Embryonic facial prominence (tissue), 1 donor: ENCODE results near the gene ST7.

Experiments used
- DNase-seq: peaks from one replicate; pipeline ENCODE4 v3.0.0-alpha.2; 2016; ENCODE audit errors: extremely low spot score

Gene ST7

DNA sequence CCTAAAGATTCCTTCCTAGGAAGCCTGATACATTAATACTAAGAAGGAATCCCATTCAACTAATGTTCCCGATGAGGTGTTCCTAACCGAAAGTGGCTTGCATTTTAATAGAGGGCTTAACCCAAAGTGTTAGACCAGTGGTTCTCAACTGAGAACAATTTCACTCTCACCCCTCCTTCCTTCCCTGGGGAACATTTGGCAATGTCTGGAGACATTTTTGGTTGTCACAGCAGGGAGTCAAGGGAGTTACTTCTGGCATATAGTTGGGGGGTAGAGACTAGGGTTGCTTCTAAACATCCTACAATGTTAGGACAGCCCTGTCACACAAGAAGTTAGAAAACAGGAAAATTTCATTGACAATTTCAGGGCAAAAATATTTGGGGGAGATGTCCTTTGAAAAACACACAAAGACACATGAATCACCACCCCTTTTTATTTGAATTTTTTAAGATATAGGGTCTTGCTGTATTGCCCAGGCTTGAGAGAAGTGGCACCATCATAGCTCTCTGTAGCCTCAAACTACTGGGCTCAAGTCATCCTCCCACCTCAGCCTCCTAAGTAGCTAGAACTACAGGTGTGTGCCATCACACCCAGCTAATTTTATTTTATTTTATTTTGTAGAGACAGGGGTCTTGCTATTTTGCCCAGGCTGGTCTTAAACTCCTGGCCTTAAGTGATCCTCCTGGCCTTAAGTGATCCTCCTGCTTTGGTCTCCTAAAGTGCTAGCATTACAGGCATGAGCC lies 318.9 kb downstream of the ST7 start:
- DNase-seq, result no peak

DNA sequence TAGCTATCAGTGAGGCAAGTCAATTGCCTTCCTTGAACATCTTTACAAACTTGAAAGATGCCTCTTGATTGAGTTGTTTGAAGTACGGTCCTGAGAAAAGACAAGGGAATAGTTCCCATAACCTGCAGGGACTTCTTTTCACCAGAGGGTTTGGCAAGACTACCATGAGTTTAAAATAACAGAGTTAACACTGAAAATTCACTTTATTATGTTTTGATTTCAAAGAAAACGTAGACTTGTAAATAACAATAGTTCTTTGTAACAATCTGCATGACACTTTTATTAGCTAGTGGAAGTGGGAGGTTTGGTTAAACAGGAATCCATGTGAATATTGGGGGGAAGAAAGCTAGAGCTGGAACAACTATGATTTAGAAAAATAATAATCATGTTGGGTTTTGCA lies 320.0 kb downstream of the ST7 start:
- no peak for DNase-seq

DNA sequence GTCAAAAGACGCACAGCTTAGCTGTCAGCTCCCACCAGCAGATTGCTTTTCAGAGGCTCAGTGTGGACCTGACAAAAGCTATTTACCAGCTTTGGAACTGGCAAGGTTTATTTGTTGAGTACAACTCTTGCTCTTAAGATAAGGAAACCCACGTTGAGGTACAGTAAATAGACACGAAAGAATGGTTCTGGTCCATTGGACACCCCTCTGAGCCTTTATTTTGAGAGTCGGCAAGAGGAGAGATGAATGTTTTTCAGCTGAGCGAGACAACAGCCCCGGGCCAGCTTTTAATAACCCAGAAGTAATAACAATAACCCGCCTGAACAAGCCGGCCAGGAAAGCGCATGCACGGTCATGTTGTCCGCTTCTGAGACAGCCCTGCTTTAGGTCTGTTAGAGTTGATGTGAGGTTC lies 320.5 kb downstream of the ST7 start:
- no peak for DNase-seq

DNA sequence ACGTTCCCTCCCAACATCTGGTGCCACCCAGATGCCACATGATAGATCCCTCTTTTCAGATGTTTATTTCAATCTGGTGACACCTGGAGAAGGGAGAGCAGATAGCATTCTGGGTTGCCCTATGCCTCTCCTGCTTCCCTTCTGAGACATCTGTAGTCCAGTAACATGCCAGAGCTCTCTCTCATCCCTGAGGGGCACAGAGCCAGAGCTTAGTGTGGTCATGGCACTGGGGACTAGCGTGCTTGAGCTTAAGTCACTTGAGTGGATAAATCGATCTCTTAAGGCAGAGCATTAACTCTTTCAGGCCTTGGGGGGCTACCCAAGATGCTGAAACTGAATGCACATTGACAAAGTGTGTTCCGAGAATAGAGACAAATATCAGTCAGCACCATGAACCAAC lies 321.6 kb downstream of the ST7 start:
- DNase-seq, result no peak

DNA sequence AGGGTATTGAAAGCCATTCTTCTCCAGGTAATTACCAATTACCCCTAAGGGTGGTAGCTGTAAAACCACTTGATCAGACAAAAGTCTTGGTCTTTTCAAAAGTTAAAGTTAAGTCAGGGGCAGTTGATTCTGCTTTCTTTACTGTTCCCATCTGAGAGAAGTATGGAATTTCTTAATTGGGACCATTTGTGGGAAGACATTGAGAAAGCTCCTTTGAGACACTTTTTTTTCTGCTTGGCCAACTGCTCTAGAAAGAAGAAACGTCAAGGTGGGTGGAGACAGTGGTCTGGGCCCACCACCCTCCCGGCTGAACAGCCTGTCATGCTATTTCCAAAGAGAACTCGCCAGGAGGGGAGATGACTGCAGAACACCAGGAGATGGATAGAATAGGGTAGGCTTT lies 324.3 kb downstream of the ST7 start:
- DNase-seq, result no peak

DNA sequence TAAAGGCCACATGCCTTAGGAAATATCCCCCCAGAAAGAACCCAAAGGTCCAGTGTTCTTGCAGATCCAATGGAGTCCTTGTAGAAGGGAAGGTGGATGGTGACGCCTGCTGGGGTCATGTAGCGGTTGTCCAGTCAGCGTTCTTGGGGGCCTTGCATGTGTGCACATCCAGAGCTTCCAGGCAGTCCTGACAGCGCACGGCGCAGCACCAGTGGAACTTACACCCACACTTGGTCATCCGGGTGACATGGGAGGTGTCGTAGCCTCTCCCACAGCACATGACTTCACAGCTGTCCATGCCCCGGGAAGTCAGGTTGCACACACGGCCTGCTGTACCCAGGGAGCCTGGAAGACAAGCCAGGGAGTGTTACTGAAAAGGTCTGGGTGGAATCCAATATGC lies 324.7 kb downstream of the ST7 start:
- DNase-seq, result no peak

DNA sequence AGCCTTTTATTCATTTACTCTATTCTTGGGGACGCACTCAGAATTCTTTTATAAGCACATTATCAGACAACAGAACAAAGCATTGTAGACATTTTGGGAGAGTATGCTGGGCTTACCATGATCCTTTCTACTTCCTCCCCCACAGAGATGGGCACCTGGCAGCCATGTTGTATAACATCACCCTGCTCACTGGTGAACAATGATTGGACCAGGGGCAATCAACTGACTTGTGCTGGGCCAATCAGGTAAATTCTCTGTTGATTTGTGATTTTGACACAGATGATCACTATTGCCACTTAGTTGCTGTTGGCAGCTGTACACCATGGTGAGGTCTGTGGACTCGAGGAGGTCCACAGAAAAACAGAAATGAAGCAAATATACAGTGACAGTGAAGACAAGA lies 325.9 kb downstream of the ST7 start:
- DNase-seq, result no peak
